Skeletal muscle cell (primary cell): ENCODE measurements around the gene ANKFN1.
A peak's percentile ranks its signal among the peaks of the same experiment; 100 is the strongest.
"Not testable (repeated sequence)": the region's sequence is repeated elsewhere in the genome, so short reads cannot be mapped to it uniquely, and the experiment has no call there.

Experiments used
- DNase-seq: peaks from one replicate; pipeline ENCODE4 v3.0.0-alpha.2; 2010; ENCODE audit warnings: low read depth
- H3K4me3 ChIP-seq: 2 replicates; pipeline ENCODE4 v1.5.1; 2011; ENCODE audit warnings: low read depth, mild to moderate bottlenecking, control low read depth, low read length, moderate library complexity

The ANKFN1 gene

DNA sequence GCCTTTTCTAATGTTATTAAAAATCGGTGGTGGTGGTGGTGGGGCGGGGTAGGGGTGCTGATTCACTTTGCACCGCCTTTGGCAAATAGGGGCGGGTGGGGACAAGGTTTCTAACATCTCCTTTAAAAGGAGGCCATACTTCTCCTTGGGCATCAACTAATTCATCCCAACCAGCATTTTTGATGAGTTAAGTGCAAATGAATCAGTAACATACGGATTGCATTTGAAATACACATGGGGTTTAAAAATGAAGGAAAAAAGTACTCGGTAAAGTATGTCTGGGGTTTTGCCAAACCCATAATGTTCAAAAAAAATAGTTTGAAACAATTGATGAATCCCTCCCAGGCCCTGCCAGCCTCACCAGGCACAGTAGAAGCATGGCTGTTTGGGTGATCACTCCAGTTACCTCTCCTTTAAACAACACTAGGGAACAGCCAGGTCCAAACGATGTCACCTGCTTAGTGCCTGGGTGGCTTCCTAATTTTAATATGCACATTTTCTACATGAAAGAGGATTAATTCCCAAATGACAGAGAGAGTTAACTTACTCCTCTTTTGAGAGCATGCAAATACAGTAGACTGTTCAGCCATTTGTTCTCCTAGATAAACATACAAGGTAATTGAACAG, 107.2 kb downstream of the ANKFN1 start:
- H3K4me3 ChIP-seq: no peak overlapping the region
- DNase-seq: no peak

DNA sequence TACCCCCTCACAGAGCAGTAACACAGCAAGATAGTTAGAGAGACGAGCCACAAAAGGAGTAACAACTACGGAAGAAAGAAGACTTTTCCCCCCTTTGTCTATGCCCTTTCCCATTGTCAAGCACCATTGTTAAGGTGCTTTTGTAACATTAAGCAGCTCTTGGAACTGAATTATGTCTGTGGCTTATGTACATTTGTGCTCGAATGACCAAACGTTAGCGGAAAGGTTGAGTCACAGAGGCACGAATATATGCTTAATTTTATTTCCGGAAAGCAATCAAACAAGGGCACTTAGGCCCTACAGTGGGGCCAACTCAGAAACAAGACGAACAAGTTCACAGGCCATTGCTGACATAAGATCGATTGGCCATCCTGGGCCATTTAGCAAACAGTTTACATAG, 109.5 kb downstream of the ANKFN1 start:
- H3K4me3 ChIP-seq: no peak overlapping the region
- no peak for DNase-seq

DNA sequence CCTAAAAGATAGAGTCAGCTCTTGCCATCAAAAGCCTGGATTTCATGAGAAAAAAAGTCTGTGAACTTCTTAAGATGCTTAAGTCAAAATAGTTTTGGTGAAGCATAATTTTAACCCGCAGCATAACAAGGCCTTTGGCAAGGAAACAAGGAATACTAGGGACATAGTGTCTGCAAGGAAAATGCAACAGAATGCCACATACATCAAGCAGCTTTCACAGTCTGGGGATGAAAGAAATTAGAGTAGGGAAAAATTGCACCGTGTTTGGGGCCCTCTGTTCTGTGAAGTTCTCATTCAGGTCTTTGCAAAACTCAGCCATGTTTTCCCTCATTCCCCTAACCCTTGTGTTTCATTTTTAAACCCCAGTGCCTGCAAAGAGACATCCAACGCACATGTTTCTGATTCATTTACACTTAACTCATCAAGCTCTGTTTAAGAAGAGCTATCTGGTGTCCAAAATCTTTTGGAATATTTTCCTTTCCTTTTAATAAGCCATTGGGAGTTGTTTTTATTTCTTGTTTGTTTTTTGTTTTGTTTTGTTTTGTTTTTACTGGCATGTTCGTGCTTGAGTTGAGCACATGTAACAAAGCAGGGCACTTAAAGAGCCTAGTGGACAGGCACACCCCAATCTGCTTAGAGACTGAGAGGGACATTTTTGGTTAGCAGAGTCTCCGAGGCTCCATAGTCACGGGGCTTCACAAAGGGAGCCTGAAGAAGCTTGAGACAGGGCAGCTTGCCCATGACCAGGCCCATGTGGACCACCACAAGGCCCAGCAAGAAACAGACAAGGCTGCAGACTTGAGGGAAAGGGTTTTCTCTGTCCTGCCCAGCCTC, 116.5 kb downstream of the ANKFN1 start:
- H3K4me3 ChIP-seq: no peak overlapping the region

DNA sequence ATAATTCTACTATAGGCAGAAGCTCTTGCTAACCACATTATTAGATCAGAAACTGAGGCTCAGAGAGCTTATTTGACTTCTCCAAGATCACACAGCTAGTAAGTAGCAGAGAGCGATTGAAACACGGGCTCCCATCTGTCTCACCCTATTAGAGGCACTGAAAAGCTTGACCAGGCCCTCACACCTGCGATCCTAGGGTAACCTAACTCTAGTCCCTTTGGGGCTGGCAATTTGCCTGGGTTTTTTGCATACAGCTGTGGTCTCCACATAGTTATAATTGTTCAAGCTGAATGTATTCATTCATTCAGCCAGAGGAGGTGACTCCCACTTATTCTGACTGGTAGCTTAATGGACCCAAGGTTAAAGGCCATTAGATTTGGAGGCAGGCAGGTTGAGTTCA, 121.2 kb downstream of the ANKFN1 start:
- DNase-seq: no peak
- no peak overlapping the region for H3K4me3 ChIP-seq

More for the DNA sequence above, 116.5 kb downstream of the ANKFN1 start:
- DNase-seq: no peak

DNA sequence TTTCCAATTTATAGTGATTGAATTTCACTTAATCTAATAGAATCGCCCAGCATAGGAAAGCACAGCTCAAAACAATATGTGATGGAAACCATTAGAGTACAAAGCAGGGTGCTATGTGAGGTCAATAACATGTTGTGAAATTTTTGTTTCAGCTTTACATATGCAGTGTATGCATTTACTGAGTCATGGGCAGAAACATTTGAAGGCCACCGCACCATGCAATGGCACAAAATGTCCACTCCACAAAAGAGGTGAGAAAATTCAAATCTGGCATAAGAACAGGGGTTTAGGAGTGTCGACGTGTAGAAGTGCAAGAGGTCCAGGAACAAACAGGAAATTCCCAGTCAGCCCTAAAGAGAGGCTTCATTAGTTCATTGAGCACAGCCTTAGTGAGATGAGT, 131.2 kb downstream of the ANKFN1 start:
- peak; percentile 88 for DNase-seq

DNA sequence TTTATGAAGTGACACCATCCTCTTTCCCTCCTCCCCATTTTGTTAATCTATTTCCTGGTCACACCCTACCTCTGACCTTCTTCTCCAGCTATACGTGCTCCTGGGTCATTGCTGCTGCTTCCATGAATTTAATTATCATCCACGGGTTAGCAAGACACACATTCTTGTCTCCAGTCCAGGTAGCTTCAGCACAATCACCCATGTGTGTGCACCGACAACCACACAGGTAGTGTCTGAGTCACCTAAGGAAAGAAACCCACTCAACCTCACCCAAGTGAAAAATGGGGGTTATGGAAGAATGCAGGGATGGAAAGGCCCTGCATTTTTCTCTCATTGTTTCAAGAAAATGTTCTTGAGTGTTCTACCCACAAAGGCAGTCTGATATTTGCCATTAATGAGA, 135.5 kb downstream of the ANKFN1 start:
- not testable (repeated sequence) for H3K4me3 ChIP-seq, DNase-seq

More for the DNA sequence above, 131.2 kb downstream of the ANKFN1 start:
- no peak overlapping the region for H3K4me3 ChIP-seq

DNA sequence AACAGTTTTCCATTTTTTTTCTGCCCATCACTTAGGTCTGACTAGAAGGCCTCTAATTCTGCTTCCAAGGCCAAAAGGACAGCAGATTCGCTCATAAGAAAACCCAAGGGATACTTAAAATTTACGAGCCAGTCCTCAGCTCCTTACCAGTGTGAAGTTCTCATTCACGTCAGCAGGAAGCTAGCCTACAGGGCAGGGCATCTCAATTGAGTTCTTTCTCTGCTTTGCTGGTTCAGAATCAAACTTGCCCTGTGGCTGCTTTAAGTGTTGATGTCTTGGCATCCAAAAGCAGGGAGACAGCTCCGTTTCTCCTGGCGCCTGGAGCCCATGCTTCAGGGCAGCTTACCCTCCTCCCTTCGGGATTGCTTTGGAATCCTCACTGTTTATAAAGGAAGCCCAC, 136.0 kb downstream of the ANKFN1 start:
- H3K4me3 ChIP-seq: no peak overlapping the region
- DNase-seq: no peak

DNA sequence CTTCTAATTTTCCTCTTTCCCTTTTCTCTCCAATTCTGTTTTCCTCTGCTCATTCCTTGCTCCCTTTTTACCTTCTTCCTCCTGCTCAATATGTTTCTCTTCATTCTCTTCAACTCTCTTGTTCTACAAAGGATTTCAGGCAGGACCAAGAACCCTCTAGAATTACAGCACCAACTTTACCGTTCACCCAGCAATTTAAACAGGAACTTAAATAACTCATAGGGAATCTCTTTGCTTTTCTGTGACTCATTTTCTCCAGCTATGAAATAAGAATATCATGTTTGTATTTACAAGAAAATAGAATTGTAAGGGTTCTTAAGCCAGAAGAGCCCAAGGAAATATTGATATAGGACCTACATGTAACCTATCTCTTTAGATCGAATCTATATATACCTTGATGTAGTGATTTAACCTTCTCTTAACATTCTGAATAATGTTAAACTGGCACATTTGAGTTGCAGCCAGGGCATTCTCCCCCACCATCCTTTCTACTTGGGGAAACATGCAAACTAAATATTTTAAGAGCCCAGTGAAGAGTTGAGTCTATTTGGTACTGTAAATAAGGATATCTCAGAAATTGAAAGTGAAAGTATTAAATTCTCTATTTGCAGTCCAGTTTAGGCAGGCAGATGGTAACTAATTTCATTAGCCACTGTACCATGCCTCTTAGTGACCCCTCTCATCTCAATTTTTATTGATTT, 137.0 kb downstream of the ANKFN1 start:
- H3K4me3 ChIP-seq: no peak overlapping the region

DNA sequence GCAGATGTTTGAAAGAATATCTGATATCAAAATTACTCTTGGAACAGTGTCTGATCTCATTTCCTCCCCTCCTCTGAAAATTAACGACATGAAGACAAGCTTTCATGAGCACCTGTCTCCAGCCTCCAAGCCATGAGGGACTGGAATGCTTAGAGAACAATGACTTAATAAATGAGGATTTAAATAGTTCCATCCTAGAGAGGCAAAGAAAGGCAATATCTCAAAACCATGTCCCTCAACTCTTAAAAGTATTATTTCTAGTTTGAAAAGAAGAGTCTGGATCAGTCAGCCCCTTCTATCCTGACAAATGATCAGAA, 137.5 kb downstream of the ANKFN1 start:
- H3K4me3 ChIP-seq: no peak overlapping the region
- DNase-seq: no peak

More for the DNA sequence above, 137.0 kb downstream of the ANKFN1 start:
- no peak for DNase-seq

DNA sequence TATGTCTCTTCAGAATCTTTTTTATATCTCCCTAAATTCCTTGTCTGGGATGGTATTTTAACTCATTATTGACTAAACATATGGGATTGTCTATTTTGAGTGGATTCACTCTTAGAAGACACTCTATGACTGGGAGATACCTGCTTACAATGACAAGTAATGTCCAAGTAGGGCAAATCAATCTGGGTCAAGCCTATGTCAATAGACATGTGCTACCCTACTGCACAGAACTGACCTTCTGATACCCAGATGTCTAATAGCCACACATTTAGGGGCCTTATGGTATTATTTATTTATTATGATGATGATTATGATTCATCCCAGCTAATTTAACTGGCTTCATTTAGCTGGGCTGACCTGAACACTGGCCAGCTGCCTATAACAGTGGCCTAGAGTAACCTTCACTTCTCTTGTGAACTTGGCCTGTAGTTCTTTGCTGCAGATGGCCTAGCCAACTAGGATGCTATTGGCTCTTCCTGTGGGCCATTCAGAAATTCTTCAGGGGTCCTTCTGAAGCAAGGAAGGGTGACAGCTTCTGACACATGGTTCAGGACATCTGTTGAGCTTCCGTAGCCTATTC, 138.0 kb downstream of the ANKFN1 start:
- no peak for DNase-seq
- no peak overlapping the region for H3K4me3 ChIP-seq

DNA sequence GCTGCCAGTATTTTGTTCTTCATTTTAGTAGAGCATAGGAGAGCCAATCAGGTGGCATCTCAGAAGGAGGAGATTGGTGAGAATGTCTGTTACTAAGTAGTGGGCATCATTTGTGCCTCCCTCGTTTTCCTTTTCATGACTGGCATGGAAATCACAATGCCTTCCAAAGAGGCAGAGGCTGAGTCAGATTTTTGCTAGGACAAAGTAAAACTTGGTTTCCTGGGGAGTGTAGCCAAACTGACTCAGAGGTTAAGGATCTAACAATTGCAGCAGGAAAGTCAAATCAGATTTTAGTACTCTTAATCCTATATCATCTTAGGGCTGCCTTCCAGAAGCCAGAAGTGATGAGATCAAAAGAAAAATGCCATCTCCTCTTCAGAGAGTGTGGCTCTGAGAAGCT, 138.7 kb downstream of the ANKFN1 start:
- DNase-seq: no peak
- no peak overlapping the region for H3K4me3 ChIP-seq

DNA sequence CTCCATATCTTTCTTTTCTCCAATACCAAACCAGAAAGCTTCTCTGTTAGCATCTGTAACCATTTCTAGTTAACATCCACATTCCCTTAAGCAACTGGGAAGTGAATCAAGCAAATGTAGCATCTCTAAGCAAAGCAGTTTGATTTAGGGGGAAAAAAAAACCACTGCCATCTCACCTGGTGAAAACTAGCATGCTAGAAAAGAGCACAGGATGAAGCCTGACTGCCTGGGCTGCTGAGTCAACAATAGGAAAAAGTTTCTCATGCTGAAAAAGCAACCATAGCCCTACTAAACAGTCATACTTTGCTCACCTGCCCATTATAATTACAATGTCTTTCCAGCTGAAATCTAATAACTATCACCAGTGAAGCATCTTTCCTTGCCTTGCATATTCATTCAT, 139.3 kb downstream of the ANKFN1 start:
- DNase-seq: no peak
- H3K4me3 ChIP-seq: no peak overlapping the region

DNA sequence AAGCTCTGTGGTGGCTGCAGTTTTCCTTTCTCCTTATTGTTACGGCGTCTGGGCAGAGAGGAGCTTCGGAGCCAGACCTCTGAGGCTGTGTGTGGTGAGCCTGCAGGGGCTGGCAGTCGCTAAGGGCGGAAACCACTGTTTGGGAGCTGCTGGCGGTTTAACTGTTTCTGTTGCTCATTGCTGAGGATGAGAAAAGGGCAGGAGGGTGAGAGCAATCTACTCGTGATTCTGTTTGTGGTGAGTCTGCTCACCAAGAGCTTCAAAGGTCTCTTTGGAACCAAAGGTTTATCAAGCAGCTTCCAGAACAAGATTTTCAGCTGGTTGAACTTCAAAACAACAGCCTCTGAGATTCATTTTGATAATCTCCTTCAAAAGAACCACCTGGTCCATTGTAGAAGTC, 143.9 kb downstream of the ANKFN1 start:
- H3K4me3 ChIP-seq: no peak overlapping the region
- DNase-seq: no peak

DNA sequence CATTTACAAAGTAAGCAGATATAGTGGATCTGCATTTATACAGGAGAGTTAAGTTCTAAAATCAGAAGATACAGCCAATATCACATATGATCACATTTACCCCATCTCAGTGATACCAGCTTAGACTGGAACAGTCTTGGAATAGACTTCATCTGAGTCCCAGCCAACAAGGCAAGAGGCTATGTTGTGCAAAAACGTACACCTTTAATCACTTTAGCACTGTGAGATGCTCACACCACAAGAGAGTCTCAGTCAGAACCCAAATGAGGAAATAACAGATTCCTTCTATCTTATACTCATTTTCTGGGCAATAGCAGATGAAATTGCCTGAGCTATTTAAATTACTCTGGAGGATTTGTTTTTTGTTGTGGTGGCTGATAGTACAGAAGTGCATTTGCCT, 145.6 kb downstream of the ANKFN1 start:
- no peak for DNase-seq
- no peak overlapping the region for H3K4me3 ChIP-seq

DNA sequence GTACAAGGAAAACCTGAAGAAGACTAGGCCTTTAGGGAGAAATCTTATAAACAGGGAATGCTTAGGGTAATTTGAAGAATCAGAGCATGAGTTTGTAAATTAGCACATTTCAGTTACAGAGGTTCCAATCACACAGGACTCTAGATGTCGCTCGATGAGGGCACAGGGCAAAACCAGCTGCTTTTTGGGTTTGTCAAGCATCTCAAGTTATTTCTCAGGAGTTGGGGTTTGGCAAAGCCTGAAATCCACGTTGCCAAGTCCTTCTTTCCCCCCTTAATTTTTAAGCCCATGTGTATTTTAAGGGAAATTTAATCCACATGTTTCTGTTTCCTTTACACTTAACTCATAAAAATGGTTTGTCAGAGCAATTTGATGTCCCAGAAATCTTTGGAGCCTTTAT, 146.9 kb downstream of the ANKFN1 start:
- no peak overlapping the region for H3K4me3 ChIP-seq
- DNase-seq: no peak

DNA sequence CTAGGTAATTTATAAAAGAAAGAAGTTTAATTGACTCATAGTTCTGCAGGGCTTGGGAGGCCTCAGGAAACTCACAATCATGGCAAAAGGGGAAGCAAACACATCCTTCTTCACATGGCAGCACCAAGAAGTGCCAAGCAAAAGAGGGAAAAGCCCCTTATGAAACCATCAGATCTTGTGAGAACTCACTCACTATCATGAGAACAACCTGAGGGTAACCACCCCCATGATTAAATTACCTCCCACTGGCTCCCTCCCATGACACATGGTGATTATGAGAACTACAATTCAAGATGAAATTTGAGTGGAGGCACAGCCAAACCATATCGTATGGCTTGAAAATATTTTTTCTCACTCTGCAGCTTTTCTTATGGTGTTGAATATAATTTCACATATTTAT, 151.7 kb downstream of the ANKFN1 start:
- no peak for DNase-seq
- H3K4me3 ChIP-seq: no peak overlapping the region

DNA sequence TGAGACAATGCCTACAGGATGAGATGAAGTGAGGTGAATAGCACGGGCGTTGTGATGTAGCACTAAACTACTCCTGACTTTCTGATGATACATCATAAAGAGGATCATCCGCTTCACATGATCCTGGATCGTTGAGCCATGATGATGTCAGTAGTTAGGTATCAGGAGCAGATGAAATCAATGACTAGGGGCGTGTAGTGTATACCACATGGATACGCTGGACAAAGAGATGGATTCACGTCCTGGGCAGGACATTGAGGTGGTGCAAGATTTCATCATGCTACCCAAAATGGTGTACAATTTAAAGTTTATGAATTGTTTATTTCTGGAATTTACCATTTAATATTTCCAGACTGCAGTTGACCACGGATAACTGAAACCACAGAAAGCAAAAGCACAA, 156.6 kb downstream of the ANKFN1 start:
- peak; percentile 79 for DNase-seq
- H3K4me3 ChIP-seq: no peak overlapping the region

DNA sequence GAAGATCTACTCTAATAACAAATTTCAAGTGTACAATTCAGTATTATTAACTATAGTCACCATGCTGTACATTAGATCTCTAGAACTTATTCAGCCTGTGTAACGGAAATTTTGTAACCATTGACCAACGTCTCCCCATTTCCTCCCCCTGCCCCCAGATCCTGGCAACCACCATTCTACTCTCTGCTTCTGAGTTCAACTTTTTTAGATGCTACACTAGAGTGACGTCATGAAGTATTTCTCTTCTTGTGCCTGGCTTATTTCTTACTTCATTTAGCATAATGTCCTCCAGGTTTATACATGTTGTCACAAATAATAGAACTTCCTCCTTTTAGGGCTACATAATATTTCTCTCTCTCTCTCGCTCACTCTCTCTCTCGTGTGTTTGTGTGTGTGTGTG, 157.5 kb downstream of the ANKFN1 start:
- no peak for DNase-seq

DNA sequence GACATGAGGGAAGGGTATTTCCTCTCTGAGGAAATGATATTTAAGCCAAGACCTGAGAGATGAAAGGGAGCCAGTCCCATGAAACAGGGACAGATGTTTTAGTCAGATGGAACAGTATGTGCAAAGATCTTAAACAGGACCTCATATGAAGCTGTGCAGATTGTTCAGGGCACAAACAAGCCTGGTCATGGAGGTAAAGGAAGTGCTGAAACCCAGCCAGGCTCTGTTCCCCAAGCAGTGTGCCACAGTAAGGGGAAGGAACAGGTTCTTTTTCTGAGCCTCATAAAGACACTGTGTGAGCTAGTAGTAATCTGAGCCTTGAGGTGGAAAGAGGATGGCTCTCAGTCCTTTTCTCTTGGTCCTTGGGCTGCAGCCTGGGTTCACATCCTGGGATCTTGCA, 159.9 kb downstream of the ANKFN1 start:
- no peak overlapping the region for H3K4me3 ChIP-seq
- no peak for DNase-seq

More for the DNA sequence above, 157.5 kb downstream of the ANKFN1 start:
- no peak overlapping the region for H3K4me3 ChIP-seq

DNA sequence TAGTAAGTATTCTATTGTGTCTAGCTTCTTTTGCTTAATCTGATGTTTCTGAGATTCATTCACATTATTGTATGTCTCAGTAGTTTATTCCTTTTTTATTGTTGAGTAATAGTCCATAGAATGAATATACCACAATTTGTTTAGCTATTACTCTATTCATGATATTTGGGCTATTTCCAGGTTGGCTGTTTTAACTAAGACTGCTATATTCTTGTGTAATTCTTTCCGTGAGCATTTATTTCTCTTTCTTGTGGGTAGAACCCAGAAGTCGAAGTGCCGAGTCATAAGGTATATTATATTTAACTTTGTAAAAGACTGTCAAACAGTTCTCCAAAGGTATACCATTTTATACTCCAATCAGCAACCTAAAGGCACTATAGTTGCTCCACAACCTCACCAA, 160.8 kb downstream of the ANKFN1 start:
- H3K4me3 ChIP-seq: no peak overlapping the region
- DNase-seq: no peak
